Loucy (cell line): ENCODE data around the gene CGN.

Experiments
- H2AFZ ChIP-seq: fragments of 200-600 bp; sonication (generic); 2 replicates; pipeline ENCODE4 v1.6.0; 2016; ENCODE audit warnings: antibody characterized with exemption, mild to moderate bottlenecking, low read length, moderate library complexity
- H3F3A ChIP-seq: fragments of 200-600 bp; 2 replicates; pipeline ENCODE4 v1.6.0; 2016; ENCODE audit warnings: antibody characterized with exemption, low read depth, mild to moderate bottlenecking
- H3K27me3 ChIP-seq: fragments of 200-600 bp; sonication (generic); 2 replicates; pipeline ENCODE4 v1.6.1; 2014; ENCODE audit warnings: low read length, mild to moderate bottlenecking; ENCODE audit not compliant: insufficient read depth, poor library complexity, severe bottlenecking
- H3K36me3 ChIP-seq: fragments of 200-600 bp; sonication (generic); 2 replicates; pipeline ENCODE4 v1.6.1; 2016; ENCODE audit warnings: low read length; ENCODE audit not compliant: insufficient read depth
- H3K4me1 ChIP-seq: fragments of 200-600 bp; sonication (generic); 2 replicates; pipeline ENCODE4 v1.5.1; 2014; ENCODE audit warnings: low read length, mild to moderate bottlenecking; ENCODE audit not compliant: insufficient read depth, poor library complexity, severe bottlenecking
- H3K4me2 ChIP-seq: fragments of 200-600 bp; sonication (generic); 2 replicates; pipeline ENCODE4 v1.6.0; 2014; ENCODE audit warnings: antibody characterized with exemption, low read length, low read depth, mild to moderate bottlenecking; ENCODE audit not compliant: poor library complexity, severe bottlenecking
- H3K4me3 ChIP-seq: fragments of 200-600 bp; sonication (generic); 2 replicates; pipeline ENCODE4 v1.5.1; 2014; ENCODE audit warnings: low read length, mild to moderate bottlenecking, mixed read lengths; ENCODE audit not compliant: poor library complexity, severe bottlenecking
- H3K79me2 ChIP-seq: fragments of 200-600 bp; sonication (generic); 2 replicates; pipeline ENCODE4 v1.6.1; 2014; ENCODE audit warnings: low read length; ENCODE audit not compliant: insufficient read depth
- H3K9ac ChIP-seq: fragments of 200-600 bp; sonication (generic); 2 replicates; pipeline ENCODE4 v1.6.0; 2014; ENCODE audit warnings: mild to moderate bottlenecking, low read depth, low read length, moderate library complexity; ENCODE audit not compliant: poor library complexity, severe bottlenecking
- H3K9me2 ChIP-seq: fragments of 200-600 bp; sonication (generic); replicated peaks from 2 replicates; pipeline ENCODE4 v1.6.1; 2016; ENCODE audit warnings: low read depth, low read length, mixed read lengths
- H3K9me3 ChIP-seq: fragments of 200-600 bp; sonication (generic); 2 replicates; pipeline ENCODE4 v1.6.1; 2014; ENCODE audit warnings: mild to moderate bottlenecking, antibody characterized with exemption, low read length, low read depth; ENCODE audit not compliant: insufficient read depth
- H4K20me1 ChIP-seq: fragments of 200-600 bp; sonication (generic); 2 replicates; pipeline ENCODE4 v1.6.0; 2014; ENCODE audit warnings: antibody characterized with exemption, low read length, mild to moderate bottlenecking; ENCODE audit not compliant: insufficient read depth, poor library complexity, severe bottlenecking
- EZH2phosphoT487 ChIP-seq: fragments of 200-600 bp; IDR thresholded peaks from 2 replicates; pipeline ENCODE4 v1.6.1; 2018; ENCODE audit warnings: antibody characterized with exemption, mild to moderate bottlenecking, moderate library complexity, borderline replicate concordance
- TF ChIP-seq, protein P1 (sequence below): fragments of 200-600 bp; sonication (generic); conservative IDR thresholded peaks from 2 replicates; pipeline ENCODE4 v1.5.1; 2014; ENCODE audit warnings: mild to moderate bottlenecking, antibody characterized with exemption, low read length

The CGN gene

DNA sequence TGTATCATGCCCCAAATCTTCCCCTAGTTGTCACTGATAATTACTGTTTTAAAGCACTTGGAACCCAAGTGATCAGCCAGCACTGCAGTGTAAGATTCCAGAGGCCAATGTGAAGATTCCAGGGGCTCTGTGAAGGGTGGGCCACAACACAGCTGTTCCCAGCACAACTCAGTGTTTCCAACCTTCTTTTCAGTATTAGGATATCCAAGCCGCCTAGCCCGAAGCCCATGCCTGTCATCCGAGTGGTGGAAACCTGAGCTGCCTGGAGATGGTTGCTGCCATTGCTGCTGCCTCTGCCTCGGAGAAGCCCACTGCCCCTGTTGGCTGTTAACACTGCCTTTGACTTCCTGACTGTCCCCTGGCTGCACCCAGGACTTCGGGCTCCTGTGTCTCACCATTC lies 70.3 kb downstream of the CGN start:
- Histone ChIP-seq H4K20me1 (no peaks in the 10 kb centered on the region), H3F3A (no peaks in the 10 kb centered on the region), H2AFZ (no peak overlapping the region), H3K9ac (no peak overlapping the region), H3K9me2 (no peaks in the 10 kb centered on the region), H3K4me2 (no peak overlapping the region), H3K4me3 (no peak overlapping the region), H3K4me1 (no peaks in the 10 kb centered on the region), H3K27me3 (no peaks in the 10 kb centered on the region), H3K36me3 (no peaks in the 10 kb centered on the region), H3K9me3 (no peaks in the 10 kb centered on the region), H3K79me2 (no peaks in the 10 kb centered on the region)
- TF ChIP-seq EZH2phosphoT487: no peak

DNA sequence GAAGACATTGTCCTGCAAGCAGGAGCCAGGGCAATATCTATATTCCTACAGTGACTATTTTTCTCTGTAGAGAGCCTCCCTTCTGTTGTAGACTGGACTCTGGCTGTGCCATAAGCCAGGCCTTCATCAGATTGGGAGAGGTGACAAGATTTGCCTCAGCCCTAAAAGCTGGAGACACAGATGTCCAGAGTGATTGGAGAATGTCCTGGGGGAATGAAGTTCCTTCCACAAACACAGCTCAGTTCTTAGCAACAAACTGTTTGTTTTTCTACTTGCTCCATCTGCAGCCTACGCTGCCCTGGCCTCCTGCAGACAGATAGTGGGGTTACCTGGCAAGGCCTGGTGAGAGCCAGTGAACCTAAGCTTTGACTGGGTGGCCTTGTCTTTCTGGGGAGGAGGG lies 70.7 kb downstream of the CGN start:
- Histone ChIP-seq H3K4me2 (no peak overlapping the region), H3K9ac (no peak overlapping the region), H3K9me2 (no peaks in the 10 kb centered on the region), H2AFZ (no peak overlapping the region), H3K79me2 (no peaks in the 10 kb centered on the region), H4K20me1 (no peaks in the 10 kb centered on the region), H3K9me3 (no peaks in the 10 kb centered on the region), H3K4me1 (no peaks in the 10 kb centered on the region), H3K4me3 (no peak overlapping the region), H3K36me3 (no peaks in the 10 kb centered on the region), H3K27me3 (no peaks in the 10 kb centered on the region), H3F3A (no peaks in the 10 kb centered on the region)
- TF ChIP-seq, protein P1, sequence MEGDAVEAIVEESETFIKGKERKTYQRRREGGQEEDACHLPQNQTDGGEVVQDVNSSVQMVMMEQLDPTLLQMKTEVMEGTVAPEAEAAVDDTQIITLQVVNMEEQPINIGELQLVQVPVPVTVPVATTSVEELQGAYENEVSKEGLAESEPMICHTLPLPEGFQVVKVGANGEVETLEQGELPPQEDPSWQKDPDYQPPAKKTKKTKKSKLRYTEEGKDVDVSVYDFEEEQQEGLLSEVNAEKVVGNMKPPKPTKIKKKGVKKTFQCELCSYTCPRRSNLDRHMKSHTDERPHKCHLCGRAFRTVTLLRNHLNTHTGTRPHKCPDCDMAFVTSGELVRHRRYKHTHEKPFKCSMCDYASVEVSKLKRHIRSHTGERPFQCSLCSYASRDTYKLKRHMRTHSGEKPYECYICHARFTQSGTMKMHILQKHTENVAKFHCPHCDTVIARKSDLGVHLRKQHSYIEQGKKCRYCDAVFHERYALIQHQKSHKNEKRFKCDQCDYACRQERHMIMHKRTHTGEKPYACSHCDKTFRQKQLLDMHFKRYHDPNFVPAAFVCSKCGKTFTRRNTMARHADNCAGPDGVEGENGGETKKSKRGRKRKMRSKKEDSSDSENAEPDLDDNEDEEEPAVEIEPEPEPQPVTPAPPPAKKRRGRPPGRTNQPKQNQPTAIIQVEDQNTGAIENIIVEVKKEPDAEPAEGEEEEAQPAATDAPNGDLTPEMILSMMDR: no peak
- TF ChIP-seq EZH2phosphoT487: no peak

DNA sequence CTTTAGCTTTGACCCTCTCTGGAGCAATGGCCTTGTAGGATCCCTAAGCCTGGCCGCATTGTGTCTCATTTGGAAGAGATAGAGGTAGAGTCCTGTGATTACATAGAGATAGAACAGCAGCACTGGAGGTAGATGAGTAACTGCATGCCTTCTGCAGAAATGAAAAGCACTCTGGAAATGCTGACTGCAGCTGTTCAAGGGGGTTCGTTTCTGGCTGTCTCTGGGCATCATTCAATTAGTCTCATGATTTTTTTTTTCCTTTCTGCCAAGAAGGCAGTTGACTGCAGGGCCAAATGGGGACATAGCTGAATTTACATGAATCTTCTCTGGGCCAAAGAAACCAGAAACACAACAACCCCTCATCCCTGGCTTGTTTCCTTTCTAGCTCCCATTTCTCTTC lies 72.6 kb downstream of the CGN start:
- H3K9me3 ChIP-seq: no peaks in the 10 kb centered on the region
- TF ChIP-seq EZH2phosphoT487: no peak
- no peaks in the 10 kb centered on the region for H3K9me2 ChIP-seq
- no peaks in the 10 kb centered on the region for H4K20me1 ChIP-seq
- H3F3A ChIP-seq: no peaks in the 10 kb centered on the region
- no peaks in the 10 kb centered on the region for H3K27me3 ChIP-seq
- no peak overlapping the region for H2AFZ ChIP-seq
- H3K4me3 ChIP-seq: no peak overlapping the region
- no peaks in the 10 kb centered on the region for H3K79me2 ChIP-seq
- no peak overlapping the region for H3K9ac ChIP-seq
- no peak overlapping the region for H3K4me2 ChIP-seq
- no peaks in the 10 kb centered on the region for H3K36me3 ChIP-seq
- no peaks in the 10 kb centered on the region for H3K4me1 ChIP-seq

DNA sequence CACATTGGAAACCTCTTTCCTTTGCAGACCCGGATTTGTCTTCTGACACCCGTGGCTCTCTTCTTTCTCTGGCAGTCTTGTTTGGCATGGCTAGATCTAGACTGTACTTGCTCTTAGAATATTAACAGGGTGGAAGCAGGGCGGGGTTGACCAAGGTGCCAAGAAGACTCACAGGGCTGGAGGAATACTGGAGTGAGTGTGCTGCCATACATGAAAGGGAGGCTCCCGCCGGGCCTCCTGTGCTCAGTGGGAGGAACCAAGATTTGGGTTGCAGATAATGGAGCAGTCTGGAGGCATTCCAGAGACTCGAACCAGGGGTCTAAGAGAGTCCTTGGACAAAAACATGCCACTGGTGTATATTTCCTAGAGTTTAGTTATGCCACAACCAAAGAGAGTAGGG lies 73.1 kb downstream of the CGN start:
- TF ChIP-seq EZH2phosphoT487: no peak
- TF ChIP-seq, protein P1: no peak
- Histone ChIP-seq H3K79me2 (no peaks in the 10 kb centered on the region), H3K4me2 (no peak overlapping the region), H3K4me3 (no peak overlapping the region), H3K9ac (no peak overlapping the region), H3K36me3 (no peaks in the 10 kb centered on the region), H3K4me1 (no peaks in the 10 kb centered on the region), H3F3A (no peaks in the 10 kb centered on the region), H4K20me1 (no peaks in the 10 kb centered on the region), H3K9me3 (no peaks in the 10 kb centered on the region), H2AFZ (no peak overlapping the region), H3K9me2 (no peaks in the 10 kb centered on the region), H3K27me3 (no peaks in the 10 kb centered on the region)
